Neural progenitor cell (in vitro differentiated cells): Measurements from ENCODE around the gene CNOT6L. TPM values are rescaled to one million over a fixed set of nuclear protein-coding genes. Genes with fewer than 3 reads are reported as not detected.

Source experiments
- DNase-seq: peaks from one replicate; pipeline ENCODE4 v3.0.0-alpha.2; 2016; ENCODE audit warnings: low spot score
- H2AFZ ChIP-seq: fragments of 200-600 bp; sonication (generic); replicated peaks from 2 replicates; pipeline ENCODE4 v1.6.1; 2016; ENCODE audit warnings: antibody characterized with exemption
- H3F3A ChIP-seq: fragments of 200-600 bp; sonication (generic); 2 replicates; pipeline ENCODE4 v1.6.1; 2016; ENCODE audit warnings: antibody characterized with exemption, low read depth
- H3K27ac ChIP-seq: fragments of 200-600 bp; sonication (generic); 2 replicates; pipeline ENCODE4 v1.5.1; 2016; ENCODE audit warnings: mild to moderate bottlenecking
- H3K27me3 ChIP-seq: fragments of 200-600 bp; sonication (generic); 2 replicates; pipeline ENCODE4 v1.6.1; 2016; ENCODE audit warnings: mild to moderate bottlenecking, moderate library complexity
- H3K36me3 ChIP-seq: fragments of 200-600 bp; sonication (generic); 2 replicates; pipeline ENCODE4 v1.5.1; 2016
- H3K4me1 ChIP-seq: fragments of 200-600 bp; sonication (generic); 2 replicates; pipeline ENCODE4 v1.6.1; 2016; ENCODE audit warnings: mixed run types
- H3K4me2 ChIP-seq: fragments of 200-600 bp; sonication (generic); 2 replicates; pipeline ENCODE4 v1.6.1; 2016
- H3K4me3 ChIP-seq: fragments of 200-600 bp; sonication (generic); 2 replicates; pipeline ENCODE4 v1.5.1; 2016
- H3K79me2 ChIP-seq: fragments of 200-600 bp; sonication (generic); 2 replicates; pipeline ENCODE4 v1.6.1; 2016; ENCODE audit warnings: low read depth
- H3K9ac ChIP-seq: fragments of 200-600 bp; sonication (generic); 2 replicates; pipeline ENCODE4 v1.6.1; 2016
- H3K9me3 ChIP-seq: fragments of 200-600 bp; sonication (generic); 2 replicates; pipeline ENCODE4 v1.5.1; 2016; ENCODE audit warnings: low read depth
- H4K20me1 ChIP-seq: fragments of 200-600 bp; sonication (generic); 2 replicates; pipeline ENCODE4 v1.6.1; 2016; ENCODE audit warnings: low read depth
- H3K27ac Mint-ChIP-seq: 3 replicates; pipeline ENCODE4 v1.8.0; 2021; ENCODE audit warnings: mixed read lengths
- H3K27me3 Mint-ChIP-seq: 2 replicates; pipeline ENCODE4 v1.8.0; 2022; ENCODE audit warnings: low read depth, mild to moderate bottlenecking, inconsistent platforms, moderate library complexity, mixed read lengths; ENCODE audit not compliant: insufficient read depth
- H3K36me3 Mint-ChIP-seq: 3 replicates; pipeline ENCODE4 v1.8.0; 2021; ENCODE audit warnings: mixed read lengths
- H3K4me1 Mint-ChIP-seq: 3 replicates; pipeline ENCODE4 v1.8.0; 2021; ENCODE audit warnings: mixed read lengths
- H3K4me3 Mint-ChIP-seq: 3 replicates; pipeline ENCODE4 v1.8.0; 2021; ENCODE audit warnings: mild to moderate bottlenecking, moderate library complexity, mixed read lengths
- H3K9me3 Mint-ChIP-seq: 3 replicates; pipeline ENCODE4 v1.8.0; 2020; ENCODE audit warnings: mixed read lengths
- CTCF ChIP-seq: fragments of 200-600 bp; sonication (generic); IDR thresholded peaks from 2 replicates; pipeline ENCODE4 v1.5.1; 2017; ENCODE audit warnings: antibody characterized with exemption, mild to moderate bottlenecking
- EZH2 ChIP-seq: fragments of 200-600 bp; sonication (generic); IDR thresholded peaks from 2 replicates; pipeline ENCODE4 v1.6.1; 2017; ENCODE audit warnings: antibody characterized with exemption, mild to moderate bottlenecking, moderate library complexity
- EZH2phosphoT487 ChIP-seq: fragments of 200-600 bp; sonication (generic); IDR thresholded peaks from 2 replicates; pipeline ENCODE4 v1.6.1; 2017; ENCODE audit warnings: antibody characterized with exemption
- total RNA-seq: library from RNA; depleted of rRNA; stranded (reverse); fragments of >200 nt; gene quantifications from 2 replicates; pipeline ENCODE4 v1.2.3, GENCODE V29; 2015; ENCODE audit warnings: low replicate concordance

Gene CNOT6L
- total RNA-seq, 1 donor from 2014 or later: 7.5 TPM

- Histone ChIP-seq H3K9me3 (no peaks in the 10 kb centered on the region), H3K4me2 (no peak overlapping the region), H3K27me3 (no peaks in the 10 kb centered on the region), H3K4me1 (peaks cover 8% of the 10 kb centered on the region), H3K36me3 (no peaks in the 10 kb centered on the region), H2AFZ (no peak overlapping the region), H3K27ac (no peak overlapping the region), H3K79me2 (no peaks in the 10 kb centered on the region), H3K4me3 (no peak overlapping the region), H3K9ac (no peak overlapping the region), H3F3A (no peaks in the 10 kb centered on the region), H4K20me1 (no peaks in the 10 kb centered on the region)
- no peak for TF ChIP-seq CTCF
- TF ChIP-seq EZH2phosphoT487: no peak
- no peak for TF ChIP-seq EZH2
- no peak overlapping the region for H3K4me3 Mint-ChIP-seq
- no peaks in the 10 kb centered on the region for H3K27me3 Mint-ChIP-seq
- H3K36me3 Mint-ChIP-seq: peaks cover 2% of the 10 kb centered on the region
- H3K27ac Mint-ChIP-seq: no peak overlapping the region
- H3K9me3 Mint-ChIP-seq: peaks cover 2% of the 10 kb centered on the region
- peaks cover 6% of the 10 kb centered on the region for H3K4me1 Mint-ChIP-seq
- no peak for DNase-seq
Observed at GRCh38 chr4:77800077-77800476, 19.1 kb downstream of the CNOT6L start.

GRCh38 chr4:77798385-77798784, 20.8 kb downstream of the CNOT6L start:
- no peaks in the 10 kb centered on the region for H3K9me3 ChIP-seq
- no peak overlapping the region for H3K4me2 ChIP-seq
- Mint-ChIP-seq H3K27me3 (no peaks in the 10 kb centered on the region), H3K27ac (no peak overlapping the region), H3K4me3 (no peak overlapping the region), H3K36me3 (peaks cover 2% of the 10 kb centered on the region), H3K4me1 (peaks cover 6% of the 10 kb centered on the region), H3K9me3 (peaks cover 2% of the 10 kb centered on the region)
- DNase-seq: no peak
- no peaks in the 10 kb centered on the region for H3F3A ChIP-seq
- H3K27me3 ChIP-seq: no peaks in the 10 kb centered on the region
- no peak overlapping the region for H3K4me3 ChIP-seq
- no peak overlapping the region for H2AFZ ChIP-seq
- no peak overlapping the region for H3K27ac ChIP-seq
- H4K20me1 ChIP-seq: no peaks in the 10 kb centered on the region
- H3K9ac ChIP-seq: no peak overlapping the region
- no peaks in the 10 kb centered on the region for H3K79me2 ChIP-seq
- peaks cover 8% of the 10 kb centered on the region for H3K4me1 ChIP-seq
- no peak for TF ChIP-seq EZH2phosphoT487
- TF ChIP-seq EZH2: no peak
- no peak for TF ChIP-seq CTCF
- H3K36me3 ChIP-seq: no peaks in the 10 kb centered on the region

GRCh38 chr4:77797239-77797638, 21.9 kb downstream of the CNOT6L start:
- H4K20me1 ChIP-seq: no peaks in the 10 kb centered on the region
- H3K4me3 Mint-ChIP-seq: no peak overlapping the region
- peaks cover 2% of the 10 kb centered on the region for H3K36me3 Mint-ChIP-seq

More at GRCh38 chr4:77797239-77797638, 21.9 kb downstream of the CNOT6L start:
- no peaks in the 10 kb centered on the region for H3K9me3 ChIP-seq
- H3K9me3 Mint-ChIP-seq: peaks cover 2% of the 10 kb centered on the region
- H3K4me3 ChIP-seq: no peak overlapping the region
- H3K36me3 ChIP-seq: no peaks in the 10 kb centered on the region
- H3K9ac ChIP-seq: no peak overlapping the region
- H3K79me2 ChIP-seq: no peaks in the 10 kb centered on the region
- H3K4me1 ChIP-seq: peaks cover 8% of the 10 kb centered on the region
- no peak overlapping the region for H2AFZ ChIP-seq
- H3K27me3 ChIP-seq: no peaks in the 10 kb centered on the region
- H3F3A ChIP-seq: no peaks in the 10 kb centered on the region
- H3K27me3 Mint-ChIP-seq: no peaks in the 10 kb centered on the region
- H3K27ac Mint-ChIP-seq: no peak overlapping the region
- H3K27ac ChIP-seq: no peak overlapping the region
- DNase-seq: no peak
- H3K4me1 Mint-ChIP-seq: peaks cover 6% of the 10 kb centered on the region
- TF ChIP-seq EZH2 (no peak), EZH2phosphoT487 (no peak), CTCF (no peak)
- H3K4me2 ChIP-seq: no peak overlapping the region
